DOHH2 (cell line): Measurements from ENCODE around the gene TEX52.

Source experiments
- EZH2phosphoT487 ChIP-seq: fragments of 200-600 bp; sonication (generic); IDR thresholded peaks from 2 replicates; pipeline ENCODE4 v1.6.1; 2017; ENCODE audit warnings: borderline replicate concordance, mild to moderate bottlenecking, antibody characterized with exemption, low read length, moderate library complexity, mixed read lengths
- TF ChIP-seq, protein P1 (sequence below): fragments of 200-600 bp; sonication (generic); IDR thresholded peaks from one replicate; pipeline ENCODE4 v1.5.1; 2014; ENCODE audit warnings: antibody characterized with exemption, mild to moderate bottlenecking, low read depth, low read length; ENCODE audit not compliant: poor library complexity, severe bottlenecking

DNA sequence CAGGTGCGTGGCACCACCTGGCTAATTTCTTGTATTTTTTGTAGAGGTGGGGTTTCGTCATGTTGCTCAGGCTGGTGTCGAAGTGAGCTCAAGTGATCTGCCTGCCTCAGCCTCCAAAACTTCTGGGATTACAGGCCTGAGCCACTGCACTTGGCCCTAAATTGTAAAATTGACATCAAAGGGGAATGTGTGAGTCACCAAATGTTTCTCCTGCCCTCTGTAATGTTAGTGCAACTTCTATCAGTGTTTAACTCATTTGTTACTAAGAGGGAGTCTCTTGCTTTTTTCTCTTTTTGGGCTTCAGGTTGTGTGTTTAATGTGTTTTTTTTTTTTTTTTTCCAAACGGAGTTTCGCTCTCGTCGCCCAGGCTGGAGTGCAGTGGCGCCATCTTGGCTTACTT is 36.2 kb upstream of the TEX52 start:
- TF ChIP-seq, protein P1, sequence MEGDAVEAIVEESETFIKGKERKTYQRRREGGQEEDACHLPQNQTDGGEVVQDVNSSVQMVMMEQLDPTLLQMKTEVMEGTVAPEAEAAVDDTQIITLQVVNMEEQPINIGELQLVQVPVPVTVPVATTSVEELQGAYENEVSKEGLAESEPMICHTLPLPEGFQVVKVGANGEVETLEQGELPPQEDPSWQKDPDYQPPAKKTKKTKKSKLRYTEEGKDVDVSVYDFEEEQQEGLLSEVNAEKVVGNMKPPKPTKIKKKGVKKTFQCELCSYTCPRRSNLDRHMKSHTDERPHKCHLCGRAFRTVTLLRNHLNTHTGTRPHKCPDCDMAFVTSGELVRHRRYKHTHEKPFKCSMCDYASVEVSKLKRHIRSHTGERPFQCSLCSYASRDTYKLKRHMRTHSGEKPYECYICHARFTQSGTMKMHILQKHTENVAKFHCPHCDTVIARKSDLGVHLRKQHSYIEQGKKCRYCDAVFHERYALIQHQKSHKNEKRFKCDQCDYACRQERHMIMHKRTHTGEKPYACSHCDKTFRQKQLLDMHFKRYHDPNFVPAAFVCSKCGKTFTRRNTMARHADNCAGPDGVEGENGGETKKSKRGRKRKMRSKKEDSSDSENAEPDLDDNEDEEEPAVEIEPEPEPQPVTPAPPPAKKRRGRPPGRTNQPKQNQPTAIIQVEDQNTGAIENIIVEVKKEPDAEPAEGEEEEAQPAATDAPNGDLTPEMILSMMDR: no peak
- no peak for TF ChIP-seq EZH2phosphoT487
